ENCODE data around the gene SINHCAF.

Gene SINHCAF

GRCh38 chr12:31331242-31331641, 5.3 kb upstream of the SINHCAF start:
- DNase-seq, result no peak

DNA sequence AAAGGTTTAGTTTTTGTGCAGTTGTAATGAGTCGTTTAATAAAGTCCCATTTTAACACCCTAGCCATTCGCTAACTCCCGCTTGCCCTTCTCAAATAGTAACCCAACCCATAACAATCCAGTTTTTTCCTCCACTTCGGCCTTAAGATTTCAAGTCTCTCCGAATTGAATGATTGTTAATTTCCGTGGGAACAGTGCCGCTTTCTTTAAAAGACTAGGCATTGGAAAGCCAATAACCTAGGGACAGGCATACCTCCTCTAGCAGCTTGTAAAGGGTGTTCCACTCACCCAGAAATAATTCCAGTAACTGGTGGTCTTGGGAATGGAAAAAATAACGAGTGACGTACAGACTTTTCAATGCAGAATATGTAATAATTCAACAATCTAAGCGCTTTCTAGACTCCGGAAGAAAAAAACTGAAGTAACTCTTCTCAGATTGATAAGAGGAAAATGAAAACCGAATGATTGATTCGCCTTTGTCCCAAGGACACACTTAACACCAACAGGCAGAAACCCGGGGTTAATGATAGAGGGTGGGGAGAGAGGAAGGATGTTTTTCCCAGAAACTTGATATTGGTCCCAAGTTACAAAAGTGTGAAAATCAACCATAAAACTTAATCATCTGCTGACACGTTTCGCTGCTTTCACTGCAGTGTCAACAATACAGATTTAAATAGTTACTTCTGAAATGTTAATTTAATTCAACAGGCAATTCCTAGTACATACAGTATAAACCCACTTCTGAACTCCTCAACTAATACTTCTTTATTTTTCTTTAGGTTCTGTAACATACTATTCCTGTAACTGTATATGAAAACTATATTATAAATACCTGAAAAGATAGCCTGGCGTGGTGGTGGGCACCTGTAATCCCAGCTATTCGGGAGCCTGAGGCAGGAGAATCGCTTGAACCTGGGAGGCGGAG, 1.0 kb upstream of the SINHCAF start:
- no peak for DNase-seq

GRCh38 chr12:31325524-31325875, 450 bp downstream of the SINHCAF start:
- peak; percentile 47 for DNase-seq

GRCh38 chr12:31324845-31325523, 966 bp downstream of the SINHCAF start:
- peak; percentile 47 for DNase-seq

GRCh38 chr12:31324116-31324844, 1.7 kb downstream of the SINHCAF start:
- peak; percentile 71 for DNase-seq

DNA sequence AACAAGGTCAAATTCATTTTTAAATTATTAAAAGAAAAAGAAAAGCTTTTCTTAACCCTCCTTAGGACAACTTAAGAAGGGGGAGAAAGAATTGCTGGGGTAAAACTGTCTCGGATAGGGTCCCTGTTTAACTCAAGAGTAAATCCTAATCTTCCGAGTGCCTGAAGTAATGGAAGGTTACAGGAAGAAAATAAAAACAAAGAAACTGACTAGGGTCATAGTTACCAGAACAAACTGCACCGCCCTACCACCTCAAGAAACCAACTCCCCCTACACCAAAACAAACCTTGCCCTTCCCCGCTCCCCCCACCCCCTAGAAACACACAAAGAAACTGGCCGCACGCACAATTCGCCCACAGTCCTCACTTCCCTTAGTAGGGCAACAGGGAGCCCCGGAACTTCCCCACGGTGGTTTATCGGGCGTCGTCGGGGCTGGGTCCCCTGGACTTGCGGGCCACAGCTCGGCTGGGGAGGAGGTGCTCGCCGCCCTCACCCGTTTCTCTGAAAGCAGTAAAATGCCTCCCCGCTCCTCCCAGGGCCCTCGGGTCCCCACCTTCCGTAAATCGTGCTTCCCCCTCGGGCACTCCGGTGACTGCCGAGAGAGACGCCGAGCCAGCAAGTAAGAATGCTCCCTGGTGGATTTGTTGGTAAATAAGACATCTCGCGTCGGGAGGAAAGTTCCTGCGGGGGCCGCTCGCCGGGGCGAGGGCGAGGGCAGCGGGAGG, 2.4 kb downstream of the SINHCAF start:
- peak; percentile 54 for DNase-seq

GRCh38 chr12:31322801-31323207, 3.1 kb downstream of the SINHCAF start:
- DNase-seq, result no peak

DNA sequence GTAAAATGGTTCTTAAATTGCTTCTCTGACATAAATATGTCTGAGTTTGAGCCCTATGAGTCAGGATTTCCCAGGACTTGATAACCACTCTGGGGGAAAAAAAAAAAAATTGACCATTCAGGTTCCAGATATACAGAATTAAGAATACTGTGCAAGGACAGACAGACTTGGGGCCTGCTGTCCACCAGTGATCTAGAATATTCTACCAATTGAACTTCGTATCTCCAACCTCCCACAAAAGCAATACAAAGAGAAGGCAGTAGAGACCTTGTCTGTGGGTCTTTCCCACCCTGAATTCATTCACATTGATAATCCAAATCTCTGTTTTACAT, 4.1 kb downstream of the SINHCAF start:
- DNase-seq, result no peak

DNA sequence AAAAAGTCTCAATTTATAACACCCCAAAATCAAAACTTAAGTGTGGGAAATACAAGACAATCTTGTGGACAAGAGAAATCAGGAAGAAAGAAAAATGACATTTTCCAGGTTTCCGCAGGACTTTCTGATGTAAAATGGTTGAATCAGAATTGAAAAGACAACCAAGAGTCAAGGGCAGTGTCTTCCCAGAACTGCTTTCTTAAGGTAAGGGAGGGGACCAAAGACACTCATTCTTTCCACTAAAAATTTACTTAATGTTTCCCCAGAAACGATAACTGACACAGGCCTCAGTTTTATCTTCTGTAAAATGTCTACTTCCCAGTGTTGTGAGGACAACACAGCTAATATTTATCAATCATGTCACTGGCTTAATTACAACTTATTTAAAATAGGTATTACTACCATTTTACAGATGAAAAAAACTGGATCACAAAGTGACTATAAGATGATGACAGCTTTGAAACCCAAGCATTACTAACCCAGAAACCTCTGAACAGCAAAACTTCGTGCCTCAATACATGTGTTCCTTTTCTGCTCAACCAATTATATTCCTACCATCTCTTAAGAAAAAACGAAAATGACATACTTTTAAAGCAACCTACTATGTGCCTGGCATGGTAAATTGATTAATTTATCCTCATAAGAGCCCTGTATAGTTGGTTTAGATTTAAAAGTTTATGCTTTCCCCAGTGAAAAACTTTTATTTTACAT, 4.6 kb downstream of the SINHCAF start:
- no peak for DNase-seq

GRCh38 chr12:31318657-31319269, 7.2 kb downstream of the SINHCAF start:
- no peak for DNase-seq

DNA sequence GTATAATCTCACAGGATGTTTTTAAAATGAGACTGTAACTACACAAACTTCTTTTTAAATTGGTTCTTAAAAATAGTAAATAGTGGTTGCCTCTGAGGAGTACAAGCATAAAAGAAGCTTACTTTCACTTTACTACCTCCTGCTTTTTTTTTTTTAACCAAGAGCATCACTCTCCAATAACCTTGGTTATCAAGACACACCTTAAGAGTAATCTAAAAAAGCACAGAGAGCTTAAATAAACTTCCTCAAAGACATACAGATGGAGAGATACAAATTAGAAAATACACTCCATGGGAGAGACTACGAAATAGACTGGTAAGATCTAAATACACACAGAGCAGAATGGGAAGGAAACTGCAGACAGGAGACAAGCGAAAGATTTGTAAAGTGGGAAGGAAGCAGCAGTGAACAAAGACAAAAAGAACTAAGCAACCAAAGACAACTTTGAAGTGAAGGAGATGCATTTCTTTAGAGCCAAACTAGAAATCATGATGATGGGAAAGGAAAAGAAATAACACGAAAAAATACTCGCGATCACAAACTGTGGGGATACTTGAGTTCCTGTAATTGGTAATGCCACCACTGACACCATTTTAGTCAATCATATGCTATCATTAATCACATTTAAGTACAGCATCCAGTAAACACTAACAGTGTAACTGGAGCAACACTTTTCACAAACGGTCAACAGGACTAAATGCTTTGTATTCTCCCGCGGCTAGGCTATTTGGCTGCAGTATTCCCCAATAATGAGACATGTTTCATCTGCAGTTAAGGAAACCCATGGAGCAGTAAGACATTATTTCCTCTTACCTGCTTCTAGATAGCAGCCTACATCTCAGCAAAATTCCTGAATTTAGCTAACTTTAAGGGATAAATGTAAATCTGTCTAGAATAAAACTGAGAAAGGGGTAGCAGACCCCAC, 8.2 kb downstream of the SINHCAF start:
- DNase-seq, result no peak

GRCh38 chr12:31316891-31317290, 9.1 kb downstream of the SINHCAF start:
- DNase-seq, result no peak

GRCh38 chr12:31315784-31316465, 10.0 kb downstream of the SINHCAF start:
- no peak for DNase-seq

GRCh38 chr12:31315044-31315715, 10.8 kb downstream of the SINHCAF start:
- DNase-seq, result no peak

DNA sequence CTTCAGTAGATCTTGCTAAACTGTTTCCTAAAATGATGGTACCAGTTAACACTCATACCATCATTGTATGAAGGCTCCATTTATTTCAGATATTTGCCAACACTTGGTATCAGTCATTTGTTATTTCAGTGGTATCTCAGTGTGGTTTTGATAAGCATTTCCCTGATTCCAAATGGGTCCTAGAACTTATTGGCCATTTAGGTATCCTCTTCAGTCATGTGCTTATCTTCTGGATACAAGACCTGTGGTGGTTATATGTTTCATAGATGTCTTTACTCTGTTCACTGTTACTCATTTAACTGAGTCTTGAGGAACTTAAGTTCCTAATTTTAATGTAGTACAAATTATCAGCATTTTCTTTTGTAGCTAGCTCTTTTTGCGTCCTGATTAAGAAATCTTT, 13.5 kb downstream of the SINHCAF start:
- DNase-seq, result no peak

DNA sequence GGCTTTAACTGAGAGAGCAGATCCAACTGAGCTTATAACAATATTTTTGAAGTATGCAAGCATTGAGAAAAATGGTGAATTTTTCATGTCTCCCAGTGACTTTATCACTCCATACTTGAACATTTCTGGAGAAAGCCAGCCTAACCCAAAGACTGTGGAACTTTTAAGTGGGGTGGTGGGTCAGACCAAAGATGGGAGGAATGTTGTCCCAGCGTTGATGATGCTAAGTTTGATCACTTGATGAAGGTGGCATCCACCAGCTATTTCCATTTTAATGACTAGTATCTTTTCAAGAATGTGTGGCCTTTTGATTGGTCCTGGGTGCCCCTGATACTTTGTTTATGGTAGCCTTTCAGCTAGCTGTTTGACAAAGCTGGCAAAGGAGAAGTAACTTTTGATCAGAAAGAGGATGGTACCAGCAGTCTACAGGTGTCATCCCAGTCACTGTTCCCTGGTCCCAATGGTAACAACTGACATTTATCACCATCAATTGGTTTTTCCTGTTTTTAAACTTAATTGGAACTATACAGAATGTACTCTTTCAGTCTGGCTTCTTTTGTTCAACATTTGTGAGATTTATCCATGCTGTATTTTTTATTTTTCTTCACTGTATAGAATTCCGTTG, 14.2 kb downstream of the SINHCAF start:
- no peak for DNase-seq

DNA sequence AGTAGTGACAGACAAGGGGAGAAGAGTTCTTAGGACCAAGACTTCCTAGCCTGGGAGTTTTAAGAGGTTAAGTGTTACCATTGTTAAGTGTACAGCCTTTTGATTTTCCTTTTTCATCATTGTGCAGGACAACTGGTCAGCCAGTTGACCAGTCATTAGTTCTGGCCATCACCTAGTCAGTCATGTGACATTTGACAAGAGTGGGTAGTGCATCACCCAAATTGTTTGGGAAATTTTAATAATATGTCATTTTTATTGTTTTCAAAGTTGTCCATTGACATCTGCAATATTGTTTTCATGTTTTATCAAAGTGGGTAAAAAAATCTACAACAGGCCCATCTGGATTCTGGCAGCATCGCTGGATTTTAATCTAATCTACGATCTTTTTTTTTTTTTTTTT, 15.5 kb downstream of the SINHCAF start:
- no peak for DNase-seq

DNA sequence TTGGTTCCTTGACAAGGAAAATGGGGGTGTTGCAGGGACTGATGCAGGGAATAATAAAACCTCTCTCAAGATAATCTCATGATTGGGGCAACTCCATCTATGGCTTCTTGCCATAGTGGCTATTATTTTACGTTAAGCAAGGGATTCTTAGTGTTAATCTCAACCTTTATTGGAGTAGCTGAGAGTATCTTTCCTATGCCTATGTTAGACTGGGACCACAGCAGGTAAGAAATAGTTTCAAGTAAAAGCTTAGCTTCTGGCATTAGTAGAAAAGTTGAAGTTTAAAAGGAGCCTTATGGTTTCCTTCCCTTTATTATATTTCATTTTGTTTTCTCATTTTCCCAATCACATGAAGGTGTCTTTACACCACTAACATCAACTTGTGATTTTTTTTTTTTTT, 16.7 kb downstream of the SINHCAF start:
- no peak for DNase-seq

GRCh38 chr12:31308116-31308515, 17.8 kb downstream of the SINHCAF start:
- no peak for DNase-seq

Data from activated CD8-positive, alpha-beta memory T cell treated with anti-CD3 and anti-CD28 coated beads, Interleukin-2, amount 50 U/mL, for 4 hours (primary cell).